K562 (cell line): ENCODE data around the gene CELSR3. TPM values are rescaled to one million over a fixed set of nuclear protein-coding genes. Genes with fewer than 3 reads are reported as not detected.
A peak's percentile ranks its signal among the peaks of the same experiment; 100 is the strongest.

Source experiments
- ATAC-seq: fragments of 200-7000 bp; cut with Tn5 transposase; 3 replicates; pipeline ENCODE4 v1.9.1; 2020; ENCODE audit warnings: moderate library complexity
- BruUV-seq: library from RNA; stranded (reverse); fragments of 400-500 nt; replicated peaks from 2 replicates; lab custom pipeline; 2021; lab: Mats Ljungman, UMichigan
- CTCF ChIA-PET: fragments of 300-600 bp; formaldehyde crosslinking; extraction: SDS; loops from one replicate; lab custom pipeline; 2021; ENCODE audit warnings: low intra/inter-chr PET ratio; lab: Yijun Ruan, JAX
- POLR2A ChIA-PET: fragments of 300-600, 350-650 bp; sonication (Branson Sonifier 250); formaldehyde crosslinking; extraction: SDS; loops from one replicate; lab custom pipeline; 2021; ENCODE audit warnings: antibody characterized with exemption, inconsistent platforms; lab: Yijun Ruan, JAX
- DNase-seq, 4 experiments: peaks; one replicate each; pipeline versions ENCODE4 v3.0.0 to v3.0.0-alpha.2; 2011 to 2018; ENCODE audit warnings: low spot score in 3 of 4, mixed read lengths in 3 of 4; ENCODE audit errors: extremely low read depth in 1 of 4
- FAIRE-seq: peaks from 2 replicates; lab custom pipeline; 2011; peaks lifted over from hg19 to GRCh38; lab: Jason Lieb, UNC
- H2AFZ ChIP-seq: 2 replicates; pipeline ENCODE4 v1.6.0; 2011; ENCODE audit warnings: low read depth, low read length, control low read depth, inconsistent platforms
- H3K27ac ChIP-seq: fragments of 200-600 bp; 3 replicates; pipeline ENCODE4 v1.8.0; 2011; ENCODE audit warnings: low read depth, mild to moderate bottlenecking, control low read depth, inconsistent platforms, low read length, moderate library complexity, mixed read lengths; ENCODE audit errors: extremely low read depth
- H3K27me3 ChIP-seq, 2 experiments: fragments of 300-600 bp in 1 of 2; 2 replicates in 1 of 2; 3 replicates in 1 of 2; pipeline versions ENCODE4 v1.6.0 to v1.8.0; 2011; ENCODE audit warnings: inconsistent platforms in 2 of 2, low read length in 2 of 2, mild to moderate bottlenecking in 1 of 2, mixed read lengths in 1 of 2, moderate library complexity in 1 of 2; ENCODE audit not compliant: control insufficient read depth in 2 of 2, insufficient read depth in 2 of 2
- H3K36me3 ChIP-seq: fragments of 300-600 bp; 3 replicates; pipeline ENCODE4 v1.8.0; 2011; ENCODE audit warnings: mild to moderate bottlenecking, low read length, inconsistent platforms; ENCODE audit not compliant: control insufficient read depth, insufficient read depth
- H3K4me1 ChIP-seq, 2 experiments: fragments of 200-600 bp in 1 of 2; replicated peaks in 1 of 2; 2 replicates in 1 of 2; 3 replicates in 1 of 2; pipeline versions ENCODE4 v1.5.1 to v1.8.0; 2011; ENCODE audit warnings: inconsistent platforms in 2 of 2, low read length in 2 of 2, mild to moderate bottlenecking in 1 of 2, mixed read lengths in 1 of 2, moderate library complexity in 1 of 2; ENCODE audit not compliant: control insufficient read depth in 2 of 2, insufficient read depth in 2 of 2
- H3K4me2 ChIP-seq: 2 replicates; pipeline ENCODE4 v1.6.1; 2011; ENCODE audit warnings: low read length, control low read depth, inconsistent platforms, mixed read lengths; ENCODE audit not compliant: insufficient read depth
- H3K4me3 ChIP-seq: fragments of 200-600 bp; sonication (generic), shearing (Covaris generic); 2 replicates; pipeline ENCODE4 v1.5.1; 2016; ENCODE audit warnings: control low read depth, inconsistent platforms
- H3K79me2 ChIP-seq: fragments of 200-600 bp; 3 replicates; pipeline ENCODE4 v1.8.0; 2011; ENCODE audit warnings: low read length, inconsistent platforms; ENCODE audit not compliant: control insufficient read depth, insufficient read depth
- H3K9ac ChIP-seq, 2 experiments: 2 replicates each; pipeline versions ENCODE4 v1.6.0 to v1.6.1; 2011; ENCODE audit warnings: low read depth in 2 of 2, low read length in 2 of 2, control low read depth in 1 of 2, inconsistent platforms in 1 of 2, mild to moderate bottlenecking in 1 of 2, mixed read lengths in 1 of 2; ENCODE audit not compliant: insufficient read depth in 1 of 2
- H3K9me1 ChIP-seq: one replicate; pipeline ENCODE4 v1.6.0; 2011; ENCODE audit warnings: inconsistent platforms, mild to moderate bottlenecking, low read length, moderate library complexity; ENCODE audit not compliant: control insufficient read depth, insufficient read depth
- H3K9me3 ChIP-seq: replicated peaks from 2 replicates; pipeline ENCODE4 v1.5.1; 2011; ENCODE audit warnings: low read depth, low read length, inconsistent platforms; ENCODE audit not compliant: control insufficient read depth, insufficient read depth
- H4K20me1 ChIP-seq: replicated peaks from 2 replicates; pipeline ENCODE4 v1.6.1; 2011; ENCODE audit warnings: low read length, inconsistent platforms, mixed read lengths; ENCODE audit not compliant: control insufficient read depth, insufficient read depth
- COPS2 ChIP-seq: fragments of 450-650 bp; conservative IDR thresholded peaks from 2 replicates; pipeline ENCODE4 v1.6.1; 2016; ENCODE audit warnings: mild to moderate bottlenecking, moderate library complexity
- DDX20 ChIP-seq: fragments of 450-650 bp; IDR thresholded peaks from 2 replicates; pipeline ENCODE4 v1.6.1; 2016; ENCODE audit warnings: missing genetic modification characterization, low read depth, mild to moderate bottlenecking, missing compliant biosample characterization, moderate library complexity
- ELF2 ChIP-seq: fragments of 250-450 bp; sonication (Bioruptor Pico); IDR thresholded peaks from 2 replicates; pipeline ENCODE4 v1.5.0; 2021; ENCODE audit warnings: mild to moderate bottlenecking
- ELF4 ChIP-seq: fragments of 450-650 bp; formaldehyde crosslinking; IDR thresholded peaks from 2 replicates; pipeline ENCODE4 v1.4.0; 2022; ENCODE audit warnings: missing genetic modification characterization
- FUS ChIP-seq: fragments of 200-400 bp; formaldehyde crosslinking; optimal IDR thresholded peaks from 2 replicates; pipeline ENCODE3; 2017; ENCODE audit warnings: low read depth, low read length
- IRF2 ChIP-seq: sonication (generic); formaldehyde crosslinking; IDR thresholded peaks from 2 replicates; pipeline ENCODE4 v1.8.1; 2022; ENCODE audit warnings: mild to moderate bottlenecking, missing genetic modification reagents
- IRF9 ChIP-seq: fragments of 450-650 bp; IDR thresholded peaks from 2 replicates; pipeline ENCODE4 v1.6.1; 2016; ENCODE audit warnings: missing biosample characterization, missing genetic modification characterization
- JUN ChIP-seq, 2 experiments: sonication (generic) in 1 of 2; formaldehyde crosslinking in 1 of 2; IDR thresholded peaks; 2 replicates each; pipeline versions ENCODE4 v1.6.1 to v1.8.0; 2012 to 2022; ENCODE audit warnings: borderline replicate concordance in 2 of 2, mild to moderate bottlenecking in 2 of 2, improper control_type of control experiment in 1 of 2, low read depth in 1 of 2, low read length in 1 of 2, missing genetic modification reagents in 1 of 2
- NCOA6 ChIP-seq: fragments of 450-650 bp; IDR thresholded peaks from 2 replicates; pipeline ENCODE4 v1.6.1; 2017; ENCODE audit warnings: mild to moderate bottlenecking
- POLR2A ChIP-seq: fragments of 450-650 bp; conservative IDR thresholded peaks from 2 replicates; pipeline ENCODE4 v1.6.1; 2016
- POLR2AphosphoS2 ChIP-seq: IDR thresholded peaks from 2 replicates; pipeline ENCODE4 v1.6.1; 2012; ENCODE audit warnings: low read length, improper control_type of control experiment
- PTRF ChIP-seq: fragments of 450-650 bp; IDR thresholded peaks from 2 replicates; pipeline ENCODE4 v1.6.1; 2016; ENCODE audit warnings: mild to moderate bottlenecking, missing genetic modification characterization, missing compliant biosample characterization
- SUPT5H ChIP-seq: fragments of 450-650 bp; IDR thresholded peaks from 2 replicates; pipeline ENCODE4 v1.6.1; 2016
- ZC3H8 ChIP-seq: fragments of 450-650 bp; IDR thresholded peaks from 2 replicates; pipeline ENCODE4 v1.6.1; 2017
- ZFP91 ChIP-seq: sonication (generic); formaldehyde crosslinking; IDR thresholded peaks from 2 replicates; pipeline ENCODE4 v1.8.0; 2022; ENCODE audit warnings: mild to moderate bottlenecking, missing genetic modification reagents
- ZNF280B ChIP-seq: fragments of 250-450 bp; sonication (Bioruptor Pico); IDR thresholded peaks from 2 replicates; pipeline ENCODE4 v1.5.1; 2021; ENCODE audit warnings: mild to moderate bottlenecking
- WGBS: fragments of 100-300 bp; shearing (Covaris generic); methylation state at CpG from one replicate; pipeline ENCODE4 v1.1.6; 2016; ENCODE audit warnings: low coverage, mixed read lengths; ENCODE audit not compliant: insufficient coverage; ENCODE audit errors: missing lambda C conversion rate; 5-methylcytosine and 5-hydroxymethylcytosine counted together
- in situ Hi-C: fragments of 300-500 bp; cut with MboI; formaldehyde crosslinking; loops from 4 replicates; pipeline ENCODE4 v1.15.0; 2018; ENCODE audit warnings: inconsistent platforms, mixed read lengths
- intact Hi-C: fragments of 100-400 bp; cut with micrococcal nuclease; formaldehyde crosslinking; loops from 2 replicates; pipeline ENCODE4 v1.14.2; 2022
- polyA plus RNA-seq, 8 experiments: library from polyadenylated mRNA; depleted of rRNA in 4 of 8; stranded (reverse) in 5 of 8; unstranded in 3 of 8; fragments of >200 nt; fragmentation: Nextera tagmentation in 2 of 8; fragmentation: Illumina TruSeq in 1 of 8; extraction: Ambion mirVana in 2 of 8; extraction: Trizol in 1 of 8; gene quantifications; 2 replicates each; pipeline versions ENCODE4 v1.2.1 to v1.2.3, GENCODE V29; 2011 to 2014; ENCODE audit warnings: inconsistent platforms in 1 of 8, missing spikeins in 1 of 8
- total RNA-seq, 7 experiments: library from RNA; depleted of rRNA in 6 of 7; stranded (reverse); fragments of >200 nt in 6 of 7; fragmentation: Illumina TruSeq in 2 of 7; extraction: Trizol in 2 of 7; gene quantifications; 2 replicates each; pipeline versions ENCODE4 v1.2.1 to v1.2.3, GENCODE V29; 2011 to 2021; ENCODE audit warnings: low replicate concordance in 1 of 7

CELSR3 gene
- total and polyA plus RNA-seq, 9 of the 15 experiments (the other 6 are each of a cell fraction or from before 2014, with no cell fraction given) = 0.10 to 2.7 (median 0.76) TPM

- WGBS = 73% methylated on average over 3 of the region's 3 CpGs
- Histone ChIP-seq H3K4me1 (peaks cover 21 to 30% of the 10 kb centered on the region in 2 experiments; a peak in 4 of 5 replicates), H3K9ac (no peak overlapping the region), H3K4me2 (no peak overlapping the region), H3K79me2 (peaks cover 27% of the 10 kb centered on the region), H3K4me3 (no peak overlapping the region), H3K27me3 (no peaks in the 10 kb centered on the region), H3K9me1 (no peaks in the 10 kb centered on the region), H3K36me3 (peaks cover 63% of the 10 kb centered on the region), H2AFZ (no peak overlapping the region), H4K20me1 (peaks cover 13% of the 10 kb centered on the region; the same call in 1 of the 2 replicates)
- no peak for DNase-seq
- CTCF ChIA-PET = no interaction called here
- intact Hi-C loops (no loop called here), in situ Hi-C loops (no loop called here)
- POLR2A ChIA-PET = interaction anchor here (0.5 kb wide), 1 partner anchor 202 kb away, joined by 4 read pairs; no protein-coding TSS in a partner anchor
- TF ChIP-seq FUS (no peak), POLR2A (peak; percentile 44; the same call in 1 of the 2 replicates), ZNF280B (no peak), IRF2 (CRISPR knock-in tag) (no peak), SUPT5H (0 out of 2 replicates have a peak, but pooled peaks have one; percentile 26), JUN (IDR thresholded peaks at IDR 0.05; ENCODE audit: borderline replicate concordance, low read depth, low read length) (no peak), JUN (CRISPR knock-in tag; IDR thresholded peaks at IDR 0.05; ENCODE audit: borderline replicate concordance) (no peak), ELF4 (CRISPR knock-in tag) (no peak), ZFP91 (no peak), POLR2AphosphoS2 (0 out of 2 replicates have a peak, but pooled peaks have one; percentile 28), ELF2 (no peak), NCOA6 (no peak), DDX20 (tag) (no peak), PTRF (tag) (no peak), COPS2 (no peak), ZC3H8 (no peak), IRF9 (tag) (no peak)
- TF ChIP-seq, all 486 proteins: peak for 3
- H3K27ac ChIP-seq = no peak overlapping the region
- no peaks in the 10 kb centered on the region for H3K9me3 ChIP-seq
- FAIRE-seq (no peak), ATAC-seq (no peak)
- BruUV-seq = no TSS peak
Observed at GRCh38 chr3:48687220-48687678, 24.6 kb upstream of the CELSR3 start.
